Tibial artery (tissue), 4 donors: ENCODE results near the gene METTL27.
"Not testable (repeated sequence)": the region's sequence is repeated elsewhere in the genome, so short reads cannot be mapped to it uniquely, and the experiment has no call there.

Experiments used
- DNase-seq, 2 donors: peaks; one replicate each; pipeline ENCODE4 v3.0.0-alpha.2; 2019
- H3K27ac ChIP-seq, 2 donors: fragments of 200-600 bp; sonication (generic) in 1 of 2; 1 replicate in 1 of 2; 2 replicates in 1 of 2; pipeline ENCODE4 v1.5.1; 2018 to 2019; ENCODE audit warnings: mild to moderate bottlenecking in 1 of 2
- H3K27me3 ChIP-seq, 2 donors: fragments of 200-600 bp; sonication (generic) in 1 of 2; one replicate each; pipeline versions ENCODE4 v1.5.1 to v1.6.0; 2016 to 2019
- H3K36me3 ChIP-seq, 3 donors: fragments of 200-600 bp; sonication (generic) in 2 of 3; one replicate each; pipeline ENCODE4 v1.5.1; 2016 to 2019; ENCODE audit warnings: mild to moderate bottlenecking in 2 of 3
- H3K4me1 ChIP-seq, 4 donors: fragments of 200-600 bp; sonication (generic) in 2 of 4; 1 replicate in 3 of 4; 2 replicates in 1 of 4; pipeline ENCODE4 v1.5.1; 2016 to 2019
- H3K4me3 ChIP-seq, 2 donors: fragments of 200-600 bp; sonication (generic) in 1 of 2; 1 replicate in 1 of 2; 2 replicates in 1 of 2; pipeline ENCODE4 v1.5.1; 2018 to 2019; ENCODE audit warnings: mild to moderate bottlenecking in 2 of 2
- H3K9me3 ChIP-seq, 3 donors: fragments of 200-600 bp; sonication (generic) in 1 of 3; one replicate each; pipeline ENCODE4 v1.5.1; 2016 to 2019
- CTCF ChIP-seq, 2 experiments: fragments of 200-600 bp in 1 of 2; fragments of 450-650 bp in 1 of 2; IDR thresholded peaks; one replicate each; pipeline ENCODE4 v1.5.1; 2017 to 2019; ENCODE audit warnings: antibody characterized with exemption in 2 of 2, mild to moderate bottlenecking in 1 of 2, moderate library complexity in 1 of 2
- intact Hi-C: fragments of 100-400 bp; cut with DNase I; formaldehyde crosslinking; loops from one replicate; pipeline ENCODE4 v1.15.0; 2023; ENCODE audit warnings: low total_unique reads

Gene METTL27

GRCh38 chr7:73856941-73857340 lies 14.6 kb upstream of the METTL27 start:
- Histone ChIP-seq H3K36me3 (no peaks in the 10 kb centered on the region), H3K4me3 (no peak overlapping the region), H3K9me3 (no peaks in the 10 kb centered on the region), H3K4me1 (peaks cover 0 to 12% (median 7%) of the 10 kb centered on the region in 4 donors), H3K27me3 (no peaks in the 10 kb centered on the region), H3K27ac (no peak overlapping the region)
- DNase-seq = no peak
- no peak for TF ChIP-seq CTCF (IDR thresholded peaks at IDR 0.05)
- intact Hi-C loops = no loop called here

GRCh38 chr7:73852500-73852899 lies 10.2 kb upstream of the METTL27 start:
- Histone ChIP-seq H3K9me3 (no peaks in the 10 kb centered on the region), H3K27me3 (no peaks in the 10 kb centered on the region), H3K4me3 (no peak overlapping the region), H3K36me3 (no peaks in the 10 kb centered on the region), H3K27ac (no peak overlapping the region), H3K4me1 (peaks cover 0 to 29% (median 19%) of the 10 kb centered on the region in 4 donors)
- DNase-seq = no peak
- no peak for TF ChIP-seq CTCF (IDR thresholded peaks at IDR 0.05)
- intact Hi-C loops = no loop called here

GRCh38 chr7:73851410-73852338 lies 9.4 kb upstream of the METTL27 start:
- Histone ChIP-seq H3K36me3 (no peaks in the 10 kb centered on the region), H3K4me3 (no peak overlapping the region), H3K9me3 (no peaks in the 10 kb centered on the region), H3K4me1 (peaks cover 0 to 29% (median 19%) of the 10 kb centered on the region in 4 donors), H3K27me3 (no peaks in the 10 kb centered on the region), H3K27ac (peak overlapping the region; percentile 59 to 60)
- intact Hi-C loops = no loop called here
- DNase-seq = no peak
- no peak for TF ChIP-seq CTCF (IDR thresholded peaks at IDR 0.05)

GRCh38 chr7:73850781-73851207 lies 8.5 kb upstream of the METTL27 start:
- intact Hi-C loops = no loop called here
- Histone ChIP-seq H3K27ac (peak overlapping the region; percentile 59 to 60), H3K36me3 (no peaks in the 10 kb centered on the region), H3K9me3 (no peaks in the 10 kb centered on the region), H3K4me1 (peaks cover 0 to 28% (median 17%) of the 10 kb centered on the region in 4 donors), H3K27me3 (no peaks in the 10 kb centered on the region), H3K4me3 (no peak overlapping the region)
- DNase-seq = peak; percentile 77 to 80
- TF ChIP-seq CTCF (IDR thresholded peaks at IDR 0.05) = no peak

GRCh38 chr7:73847941-73848723 lies 5.8 kb upstream of the METTL27 start:
- Histone ChIP-seq H3K27ac (no peak overlapping the region), H3K4me1 (peaks cover 0 to 22% (median 13%) of the 10 kb centered on the region in 4 donors), H3K4me3 (no peak overlapping the region), H3K27me3 (no peaks in the 10 kb centered on the region), H3K36me3 (no peaks in the 10 kb centered on the region), H3K9me3 (no peaks in the 10 kb centered on the region)
- intact Hi-C loops = loop anchor here (10.0 kb wide), 1 partner anchor 93 kb away; no protein-coding TSS in a partner anchor
- no peak for DNase-seq
- no peak for TF ChIP-seq CTCF (IDR thresholded peaks at IDR 0.05)

- not testable (repeated sequence) for H3K27ac ChIP-seq, H3K4me3 ChIP-seq, H3K9me3 ChIP-seq, H3K36me3 ChIP-seq, H3K27me3 ChIP-seq
- peak in 1 of 2 donors; percentile 50 for DNase-seq
- intact Hi-C loops = loop anchor here (10.0 kb wide), 1 partner anchor 91 kb away; no protein-coding TSS in a partner anchor
- peaks cover 0 to 18% (median 12%) of the 10 kb centered on the region in 4 donors for H3K4me1 ChIP-seq
Observed at GRCh38 chr7:73845701-73846195, 3.4 kb upstream of the METTL27 start.
